Skeletal muscle cell (primary cell): ENCODE data around the gene XPR1.
"Not testable (repeated sequence)": the region's sequence is repeated elsewhere in the genome, so short reads cannot be mapped to it uniquely, and the experiment has no call there.

ENCODE experiments used
- DNase-seq: peaks from one replicate; pipeline ENCODE4 v3.0.0-alpha.2; 2010; ENCODE audit warnings: low read depth
- H3K4me3 ChIP-seq: 2 replicates; pipeline ENCODE4 v1.5.1; 2011; ENCODE audit warnings: low read depth, mild to moderate bottlenecking, control low read depth, low read length, moderate library complexity

Gene XPR1

GRCh38 chr1:180769889-180770288 lies 138.1 kb downstream of the XPR1 start:
- no peak for DNase-seq
- no peak overlapping the region for H3K4me3 ChIP-seq

DNA sequence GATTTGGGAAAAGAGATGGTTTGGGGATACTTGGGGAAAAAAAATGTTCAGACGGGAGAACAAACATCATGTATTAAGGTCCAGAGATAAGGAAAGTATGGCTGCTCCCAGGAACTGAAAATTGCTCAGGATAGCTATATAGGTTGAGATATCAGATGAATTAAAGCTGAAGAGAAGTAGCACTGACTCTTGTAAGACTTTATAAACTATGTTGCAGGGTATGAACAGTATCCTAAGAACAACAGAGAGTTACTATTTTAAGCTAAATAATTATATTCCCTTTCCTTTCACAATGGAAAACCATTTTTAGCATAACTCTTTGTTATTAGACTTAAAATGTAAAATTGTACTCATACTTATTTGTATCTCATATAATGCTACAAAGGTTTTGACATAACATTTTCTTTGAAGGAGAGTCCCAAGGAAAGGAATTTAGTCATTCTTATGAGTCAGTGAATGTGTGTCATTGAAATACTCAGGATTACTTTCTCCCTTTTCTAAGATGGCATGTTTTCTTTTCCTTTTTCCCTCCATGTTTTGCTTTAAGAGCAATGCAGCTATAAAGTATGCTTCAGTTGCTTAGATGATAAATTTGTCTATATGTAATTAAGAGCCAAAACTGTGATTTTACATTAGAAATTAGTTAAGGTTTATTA lies 141.5 kb downstream of the XPR1 start:
- no peak overlapping the region for H3K4me3 ChIP-seq
- no peak for DNase-seq

DNA sequence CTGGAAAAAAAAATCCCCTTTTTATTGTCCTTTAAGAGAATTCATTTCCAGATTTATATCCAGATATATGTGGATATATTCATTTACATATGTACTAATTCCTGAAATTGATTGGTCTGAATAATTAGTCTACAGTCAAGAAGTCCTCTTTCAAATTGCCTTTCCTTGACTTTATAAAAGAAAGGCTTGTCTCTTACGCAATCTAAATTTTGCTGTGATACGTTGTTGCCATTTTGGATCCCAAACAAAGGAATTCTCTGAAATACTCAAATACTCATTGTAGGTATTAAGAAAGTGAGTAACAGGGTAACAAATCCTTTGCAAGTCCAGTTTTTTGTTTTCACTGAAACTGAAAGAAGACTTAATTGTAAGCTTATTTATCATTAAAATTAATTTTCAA lies 144.0 kb downstream of the XPR1 start:
- no peak for DNase-seq
- no peak overlapping the region for H3K4me3 ChIP-seq

DNA sequence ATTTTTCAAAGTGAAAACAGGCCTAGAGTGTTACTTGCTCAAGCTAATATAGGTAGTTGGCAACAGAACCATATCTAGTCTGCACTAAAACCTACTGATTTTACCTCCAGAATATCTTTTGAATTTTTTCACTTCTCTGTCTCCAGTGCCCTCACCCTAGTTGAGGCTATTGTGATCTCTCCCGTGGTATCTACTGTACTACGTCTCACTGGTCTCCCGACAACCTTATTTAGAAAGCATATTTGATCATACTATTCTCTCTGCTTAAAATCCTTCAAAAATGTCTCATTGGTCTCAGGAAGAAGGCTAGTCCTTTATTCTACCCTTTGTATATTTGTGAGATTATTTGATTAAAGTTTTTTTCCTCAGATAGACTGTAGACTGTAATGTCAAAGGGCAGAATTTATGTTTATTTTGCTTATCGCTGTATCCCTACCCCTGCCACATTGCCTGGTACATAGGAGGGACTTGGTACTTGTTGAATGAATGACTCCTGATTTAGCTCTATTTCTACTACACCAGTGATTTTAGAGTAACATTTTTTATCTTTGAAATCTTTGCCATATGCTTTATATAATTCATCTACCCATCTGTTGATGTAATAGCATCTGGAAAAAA lies 145.4 kb downstream of the XPR1 start:
- DNase-seq, result no peak
- H3K4me3 ChIP-seq, result no peak overlapping the region

DNA sequence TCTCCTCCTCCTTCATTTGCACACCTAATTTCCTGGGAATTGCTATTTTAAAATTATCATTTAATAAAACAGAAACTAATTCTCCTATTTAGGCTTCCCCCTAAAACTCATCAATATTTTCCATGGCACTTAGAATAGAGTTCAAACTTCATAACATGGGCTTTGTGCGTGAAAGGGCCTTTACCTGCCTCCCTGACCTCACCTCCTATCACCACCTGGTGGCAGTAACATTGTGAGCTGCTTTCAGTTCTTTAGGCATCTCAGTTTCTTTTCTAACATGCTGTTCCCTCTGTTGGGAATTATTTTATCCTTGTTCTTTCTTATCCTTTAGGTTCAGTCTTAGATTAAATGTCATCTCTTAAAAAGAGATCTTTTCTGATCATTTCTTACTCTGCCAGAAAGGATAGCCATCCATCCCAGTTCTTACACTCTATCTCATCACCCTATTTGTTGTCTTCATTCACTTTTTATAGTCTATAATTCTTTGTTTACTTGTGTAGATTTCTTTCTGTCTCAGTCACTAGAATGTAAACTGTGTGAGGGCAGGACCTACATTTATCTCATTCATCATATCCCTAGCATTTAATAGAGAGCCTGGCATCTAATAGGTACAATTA lies 147.1 kb downstream of the XPR1 start:
- no peak overlapping the region for H3K4me3 ChIP-seq
- no peak for DNase-seq

DNA sequence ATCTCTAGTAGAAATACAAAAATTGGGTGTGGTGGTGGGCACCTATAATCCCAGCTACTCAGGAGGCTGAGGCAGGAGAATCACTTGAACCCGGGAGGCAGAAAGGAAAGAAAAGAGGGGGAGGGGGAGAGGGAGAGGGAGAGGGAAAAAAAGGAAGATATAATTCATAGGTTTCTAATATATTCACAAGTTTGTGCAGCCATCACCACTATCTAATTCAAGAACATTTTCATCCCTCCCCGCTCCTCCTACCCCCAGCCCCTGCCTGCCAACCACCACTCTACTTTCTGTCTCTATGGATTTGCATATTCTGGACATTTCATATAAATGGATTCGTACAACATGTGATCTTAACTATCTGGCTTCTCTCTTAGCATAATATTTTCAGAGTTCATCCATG lies 147.8 kb downstream of the XPR1 start:
- DNase-seq, result no peak
- H3K4me3 ChIP-seq, result no peak overlapping the region

- no peak for DNase-seq
- H3K4me3 ChIP-seq, result no peak overlapping the region
Measured at GRCh38 chr1:180781718-180782117, 149.9 kb downstream of the XPR1 start.

DNA sequence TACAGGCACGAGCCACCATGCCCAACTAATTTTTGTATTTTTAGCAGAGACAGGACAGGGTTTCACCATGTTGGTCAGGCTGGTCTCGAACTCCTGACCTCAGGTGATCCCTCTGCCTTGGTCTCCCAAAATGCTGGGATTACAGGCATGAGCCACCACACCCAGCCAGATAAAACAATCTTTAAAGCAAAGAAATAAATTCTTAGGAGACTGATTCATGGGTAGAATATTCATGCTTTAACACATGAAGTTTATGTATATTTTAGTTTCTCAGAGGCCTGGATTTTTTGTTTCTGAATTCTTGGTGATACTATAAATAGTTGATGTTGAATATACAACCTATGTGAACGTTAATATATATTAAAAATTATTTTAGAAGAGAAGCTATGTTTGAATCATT lies 153.5 kb downstream of the XPR1 start:
- H3K4me3 ChIP-seq, result no peak overlapping the region
- no peak for DNase-seq

DNA sequence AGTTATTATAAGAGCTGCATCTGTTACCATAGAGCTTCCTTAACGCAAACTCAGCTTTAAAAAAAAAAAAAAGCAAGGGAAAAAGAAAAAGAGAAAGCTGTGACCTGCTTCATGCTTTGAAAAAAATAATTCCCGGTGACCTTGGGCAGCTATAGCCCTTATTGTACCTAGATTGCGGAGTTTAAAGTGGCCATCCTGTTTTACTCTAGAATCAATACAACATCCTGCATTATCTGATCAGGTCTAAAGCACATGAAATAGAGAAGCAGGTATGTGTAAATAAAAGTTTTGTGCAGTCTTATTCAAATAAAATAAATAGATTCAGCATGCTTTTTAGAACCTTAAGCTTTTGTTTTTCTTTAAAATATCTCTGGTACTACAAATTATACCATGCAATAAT lies 154.1 kb downstream of the XPR1 start:
- DNase-seq, result no peak
- no peak overlapping the region for H3K4me3 ChIP-seq

DNA sequence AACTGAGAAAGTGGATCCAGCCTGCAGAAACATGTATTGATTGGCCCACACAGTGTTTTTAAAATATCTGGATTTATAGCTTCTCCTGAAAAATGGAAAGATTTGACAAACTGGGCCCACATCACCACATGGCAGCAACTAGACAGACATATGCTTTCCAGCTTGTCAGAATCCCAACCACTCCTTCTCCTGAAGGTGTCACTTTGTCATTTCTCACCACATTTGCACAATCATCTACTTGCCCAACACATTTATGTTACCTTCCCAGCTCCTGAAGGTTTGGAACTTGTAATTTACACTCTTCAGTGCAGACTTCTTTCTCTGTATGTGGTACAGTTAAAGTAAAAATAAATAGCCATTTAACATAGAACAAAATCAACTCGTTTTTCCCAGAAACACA lies 154.8 kb downstream of the XPR1 start:
- DNase-seq, result no peak
- no peak overlapping the region for H3K4me3 ChIP-seq

- no peak for DNase-seq
- H3K4me3 ChIP-seq, result no peak overlapping the region
Measured at GRCh38 chr1:180787628-180788307, 155.9 kb downstream of the XPR1 start.

GRCh38 chr1:180789460-180789859 lies 157.6 kb downstream of the XPR1 start:
- H3K4me3 ChIP-seq, result no peak overlapping the region
- no peak for DNase-seq

GRCh38 chr1:180791152-180791551 lies 159.3 kb downstream of the XPR1 start:
- not testable (repeated sequence) for DNase-seq

DNA sequence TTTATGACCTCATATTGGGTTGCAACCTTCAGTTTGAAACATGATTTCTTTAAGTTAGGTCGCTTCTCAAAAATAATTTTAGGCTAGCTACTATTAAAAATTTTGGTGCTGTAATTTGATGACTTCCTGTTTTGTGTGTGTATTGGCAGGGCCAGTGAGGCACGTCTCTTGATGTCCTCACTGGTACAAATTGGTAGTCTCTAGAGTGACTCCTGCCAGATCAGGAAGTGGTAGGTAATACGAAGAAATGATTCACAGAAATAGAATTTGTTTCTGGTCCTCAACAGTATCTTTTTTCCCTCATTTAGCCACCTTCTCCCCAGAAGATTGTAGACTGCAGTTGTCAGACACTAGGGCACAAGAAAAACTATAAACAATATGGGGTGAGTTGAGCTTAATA lies 160.0 kb downstream of the XPR1 start:
- H3K4me3 ChIP-seq, result no peak overlapping the region
- no peak for DNase-seq

More at GRCh38 chr1:180791152-180791551, 159.3 kb downstream of the XPR1 start:
- not testable (repeated sequence) for H3K4me3 ChIP-seq

GRCh38 chr1:180793451-180793850 lies 161.6 kb downstream of the XPR1 start:
- no peak overlapping the region for H3K4me3 ChIP-seq
- no peak for DNase-seq

- no peak overlapping the region for H3K4me3 ChIP-seq
- no peak for DNase-seq
Measured at GRCh38 chr1:180796897-180797640, 165.2 kb downstream of the XPR1 start.

DNA sequence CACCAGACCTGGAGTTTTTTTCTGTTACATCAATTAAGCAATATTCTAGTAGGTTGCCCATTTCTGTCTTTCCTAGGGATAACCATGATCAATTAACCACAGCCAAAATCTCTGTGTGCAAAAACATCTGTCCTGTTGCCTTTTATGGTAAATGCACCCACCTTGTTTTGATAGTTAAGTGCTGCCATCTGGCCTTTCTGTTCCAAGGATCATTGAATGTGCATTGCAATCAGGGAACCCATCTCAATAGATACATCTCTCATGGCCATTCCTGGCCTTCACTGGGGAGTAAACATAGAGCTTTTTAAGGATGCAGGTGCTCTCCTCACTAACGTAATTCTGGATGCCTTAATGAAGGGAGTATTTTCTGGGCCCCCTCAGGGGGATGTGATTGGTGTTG lies 169.1 kb downstream of the XPR1 start:
- no peak for DNase-seq
- no peak overlapping the region for H3K4me3 ChIP-seq

DNA sequence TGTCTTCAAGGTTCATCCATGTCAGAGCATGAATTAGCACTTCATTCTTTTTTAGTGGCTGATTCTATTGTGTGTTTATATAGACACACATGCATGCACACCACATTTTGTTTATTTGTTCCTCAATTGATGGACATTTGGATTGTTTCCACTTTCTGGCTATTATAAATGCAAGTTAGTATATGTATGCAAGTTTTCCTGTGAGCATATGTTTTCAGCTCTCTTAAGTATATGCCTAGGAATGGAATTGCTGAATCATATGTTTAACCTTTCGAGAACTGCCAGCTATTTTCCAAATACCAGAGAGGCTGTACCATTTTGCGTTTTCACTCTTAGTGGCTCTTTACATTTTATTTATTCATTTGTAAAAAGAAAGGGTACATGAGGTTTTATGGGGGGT lies 171.0 kb downstream of the XPR1 start:
- no peak overlapping the region for H3K4me3 ChIP-seq
- DNase-seq, result no peak

DNA sequence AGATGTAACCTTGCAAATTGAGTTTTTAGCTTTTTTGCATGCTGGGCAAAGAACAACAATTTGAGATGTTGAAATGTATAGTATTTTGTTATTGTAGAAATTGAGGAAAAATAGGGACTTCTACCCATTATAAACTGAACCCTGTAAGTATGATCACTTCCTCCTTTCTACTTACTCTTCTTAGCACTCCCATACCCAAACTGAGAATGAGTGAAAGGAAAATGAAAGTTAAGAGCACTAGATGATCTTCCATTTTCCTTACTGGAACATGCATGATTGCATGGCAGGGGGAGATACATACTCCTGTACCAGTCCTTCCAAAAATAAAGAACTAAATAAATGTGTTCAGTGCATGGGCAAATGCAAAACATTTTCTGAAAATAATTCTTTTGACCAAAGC lies 173.5 kb downstream of the XPR1 start:
- DNase-seq, result no peak
- no peak overlapping the region for H3K4me3 ChIP-seq

GRCh38 chr1:180811298-180811697 lies 179.5 kb downstream of the XPR1 start:
- H3K4me3 ChIP-seq, result no peak overlapping the region
- DNase-seq, result no peak
